IMR-90 (cell line): Measurements from ENCODE around the gene STX8. TPM values are rescaled to one million over a fixed set of nuclear protein-coding genes. Genes with fewer than 3 reads are reported as not detected.

Experiments
- ATAC-seq: fragments of 200-7000 bp; cut with Tn5 transposase; 2 replicates; pipeline ENCODE4 v1.9.1; 2020; ENCODE audit warnings: low read depth, mild to moderate bottlenecking, moderate library complexity
- BruUV-seq: library from RNA; stranded (reverse); fragments of 400-500 nt; replicated peaks from 2 replicates; lab custom pipeline; 2021; lab: Mats Ljungman, UMichigan
- CTCF ChIA-PET: fragments of 300-600 bp; formaldehyde crosslinking; extraction: SDS; loops from one replicate; lab custom pipeline; 2021; ENCODE audit warnings: antibody characterized with exemption; lab: Yijun Ruan, JAX
- POLR2A ChIA-PET: fragments of 300-600 bp; sonication (Branson Sonifier 250); formaldehyde crosslinking; loops from one replicate; lab custom pipeline; 2022; ENCODE audit warnings: antibody characterized with exemption; ENCODE audit not compliant: unreplicated experiment; lab: Charles Lee
- DNase-seq: peaks from one replicate; pipeline ENCODE4 v3.0.0; 2013
- H2AFZ ChIP-seq: replicated peaks from 2 replicates; pipeline ENCODE3; 2013; ENCODE audit warnings: low read length, mild to moderate bottlenecking; ENCODE audit not compliant: poor library complexity
- H2AK5ac ChIP-seq: 2 replicates; pipeline ENCODE4 v1.6.1; 2013; ENCODE audit warnings: low read depth, low read length, inconsistent platforms
- H2AK9ac ChIP-seq: replicated peaks from 2 replicates; pipeline ENCODE3; 2013; ENCODE audit warnings: mild to moderate bottlenecking, low read depth, low read length, moderate library complexity; ENCODE audit not compliant: poor library complexity
- H2BK120ac ChIP-seq: 2 replicates; pipeline ENCODE4 v1.6.1; 2013; ENCODE audit warnings: low read depth, low read length, inconsistent platforms
- H2BK15ac ChIP-seq: 3 replicates; pipeline ENCODE4 v1.6.1; 2013; ENCODE audit warnings: low read depth, low read length, inconsistent platforms
- H2BK20ac ChIP-seq: 2 replicates; pipeline ENCODE4 v1.6.1; 2013; ENCODE audit warnings: low read depth, mild to moderate bottlenecking, inconsistent platforms, low read length, moderate library complexity
- H2BK5ac ChIP-seq: 2 replicates; pipeline ENCODE4 v1.6.1; 2013; ENCODE audit warnings: mild to moderate bottlenecking, low read depth, low read length, inconsistent platforms; ENCODE audit not compliant: poor library complexity, severe bottlenecking
- H3K14ac ChIP-seq: replicated peaks from 2 replicates; pipeline ENCODE4 v1.6.1; 2013; ENCODE audit warnings: low read depth, low read length, inconsistent platforms
- H3K18ac ChIP-seq: 2 replicates; pipeline ENCODE4 v1.6.1; 2013; ENCODE audit warnings: low read depth, low read length, control low read depth
- H3K23ac ChIP-seq: 2 replicates; pipeline ENCODE4 v1.6.1; 2013; ENCODE audit warnings: low read depth, low read length, inconsistent platforms
- H3K27ac ChIP-seq: 2 replicates; pipeline ENCODE4 v1.5.1; 2013; ENCODE audit warnings: mild to moderate bottlenecking, control low read depth, low read length; ENCODE audit not compliant: insufficient read depth
- H3K27me3 ChIP-seq: 2 replicates; pipeline ENCODE4 v1.6.1; 2013; ENCODE audit warnings: low read length; ENCODE audit not compliant: control insufficient read depth, insufficient read depth
- H3K36me3 ChIP-seq: 2 replicates; pipeline ENCODE4 v1.6.1; 2013; ENCODE audit warnings: low read length, mixed read lengths; ENCODE audit not compliant: control insufficient read depth, insufficient read depth
- H3K4ac ChIP-seq: 2 replicates; pipeline ENCODE4 v1.6.1; 2013; ENCODE audit warnings: low read depth, low read length, inconsistent platforms
- H3K4me1 ChIP-seq: 2 replicates; pipeline ENCODE4 v1.6.1; 2013; ENCODE audit warnings: low read length, mixed read lengths; ENCODE audit not compliant: control insufficient read depth, insufficient read depth
- H3K4me2 ChIP-seq: 2 replicates; pipeline ENCODE4 v1.6.1; 2013; ENCODE audit warnings: low read depth, mild to moderate bottlenecking, control low read depth, low read length, moderate library complexity
- H3K4me3 ChIP-seq: 2 replicates; pipeline ENCODE4 v1.5.1; 2013; ENCODE audit warnings: low read depth, mild to moderate bottlenecking, control low read depth, low read length, moderate library complexity; ENCODE audit not compliant: insufficient read depth
- H3K56ac ChIP-seq: 2 replicates; pipeline ENCODE4 v1.6.1; 2013; ENCODE audit warnings: low read length, inconsistent platforms; ENCODE audit not compliant: insufficient read depth; ENCODE audit errors: extremely low read depth
- H3K79me1 ChIP-seq, 2 experiments: 2 replicates each; pipeline ENCODE4 v1.6.1; 2013; ENCODE audit warnings: low read length in 2 of 2, inconsistent platforms in 1 of 2, low read depth in 1 of 2
- H3K9ac ChIP-seq: 2 replicates; pipeline ENCODE4 v1.6.1; 2013; ENCODE audit warnings: low read depth, low read length, control low read depth
- H3K9me1 ChIP-seq: 2 replicates; pipeline ENCODE4 v1.6.1; 2013; ENCODE audit warnings: low read length, inconsistent platforms; ENCODE audit not compliant: insufficient read depth
- H3K9me3 ChIP-seq: 2 replicates; pipeline ENCODE4 v1.6.1; 2013; ENCODE audit warnings: low read length; ENCODE audit not compliant: control insufficient read depth, insufficient read depth
- H4K20me1 ChIP-seq: 2 replicates; pipeline ENCODE4 v1.6.1; 2013; ENCODE audit warnings: low read length, inconsistent platforms; ENCODE audit not compliant: insufficient read depth
- H4K5ac ChIP-seq: 2 replicates; pipeline ENCODE4 v1.6.1; 2013; ENCODE audit warnings: mild to moderate bottlenecking, low read depth, low read length, control low read depth
- H4K8ac ChIP-seq, 2 experiments: 2 replicates each; pipeline ENCODE4 v1.6.1; 2013; ENCODE audit warnings: low read depth in 2 of 2, low read length in 2 of 2, control low read depth in 1 of 2, inconsistent platforms in 1 of 2
- H4K91ac ChIP-seq: 2 replicates; pipeline ENCODE4 v1.6.1; 2013; ENCODE audit warnings: low read depth, low read length, inconsistent platforms; ENCODE audit not compliant: insufficient read depth
- CEBPB ChIP-seq: IDR thresholded peaks from 2 replicates; pipeline ENCODE4 v1.6.1; 2012; ENCODE audit warnings: low read depth, low read length, improper control_type of control experiment
- MAFK ChIP-seq: IDR thresholded peaks from 2 replicates; pipeline ENCODE4 v1.6.1; 2012; ENCODE audit warnings: low read depth, low read length, improper control_type of control experiment
- MAZ ChIP-seq: IDR thresholded peaks from 2 replicates; pipeline ENCODE4 v1.6.1; 2012; ENCODE audit warnings: low read depth, mild to moderate bottlenecking, low read length, improper control_type of control experiment, moderate library complexity, borderline replicate concordance
- MXI1 ChIP-seq: IDR thresholded peaks from 2 replicates; pipeline ENCODE4 v1.6.1; 2012; ENCODE audit warnings: low read depth, mild to moderate bottlenecking, low read length, moderate library complexity, borderline replicate concordance
- NFE2L2 ChIP-seq: fragments of 150-350 bp; IDR thresholded peaks from 2 replicates; pipeline ENCODE4 v1.6.1; 2016; ENCODE audit warnings: low read depth, mild to moderate bottlenecking, low read length
- POLR2A ChIP-seq: IDR thresholded peaks from 2 replicates; pipeline ENCODE4 v1.6.1; 2012; ENCODE audit warnings: mild to moderate bottlenecking, low read depth, low read length
- RFX5 ChIP-seq: IDR thresholded peaks from 2 replicates; pipeline ENCODE4 v1.8.0; 2012; ENCODE audit warnings: low read depth, mild to moderate bottlenecking, low read length, moderate library complexity
- WGBS, 2 experiments: methylation state at CpG; one replicate each; pipeline versions ENCODE4 v1.1.5 to v1.1.7; 2013; ENCODE audit warnings: missing lambda C conversion rate in 2 of 2; ENCODE audit not compliant: insufficient read length in 1 of 2; ENCODE audit errors: extremely low coverage in 2 of 2; 5-methylcytosine and 5-hydroxymethylcytosine counted together
- dilution Hi-C: fragments of 300-500 bp; cut with HindIII; formaldehyde crosslinking; loops from one replicate; pipeline ENCODE4 v1.14.3; 2018; ENCODE audit warnings: low sequenced_read_pairs; ENCODE audit not compliant: unreplicated experiment
- in situ Hi-C: fragments of 300-500 bp; cut with MboI; formaldehyde crosslinking; loops from 3 replicates; pipeline ENCODE4 v1.14.3; 2019; ENCODE audit warnings: low sequenced_read_pairs, inconsistent platforms, mixed read lengths
- intact Hi-C: fragments of 100-400 bp; cut with micrococcal nuclease; formaldehyde crosslinking; loops from 2 replicates; pipeline ENCODE4 v1.10.0; 2022
- polyA plus RNA-seq, 3 experiments: library from polyadenylated mRNA; depleted of rRNA; stranded (reverse); fragments of >200 nt; gene quantifications; 2 replicates each; pipeline ENCODE4 v1.2.3, GENCODE V29; 2012; ENCODE audit warnings: low replicate concordance in 1 of 3
- total RNA-seq: library from RNA; depleted of rRNA; stranded (reverse); fragments of >200 nt; gene quantifications from 2 replicates; pipeline ENCODE4 v1.2.3, GENCODE V29; 2012
- TF ChIP-seq, protein P1 (sequence below): conservative IDR thresholded peaks from 2 replicates; pipeline ENCODE4 v1.5.1; 2012; ENCODE audit warnings: mild to moderate bottlenecking, low read depth, low read length, improper control_type of control experiment
- TF ChIP-seq, protein P2 (sequence below): fragments of 150-350 bp; IDR thresholded peaks from 2 replicates; pipeline ENCODE4 v1.6.1; 2016; ENCODE audit warnings: low read depth, mild to moderate bottlenecking, low read length, moderate library complexity, borderline replicate concordance

STX8 gene
- total and polyA plus RNA-seq, 2 of the 4 experiments (the other 2 are of a cell fraction), result 26.5 to 47.0 TPM

DNA sequence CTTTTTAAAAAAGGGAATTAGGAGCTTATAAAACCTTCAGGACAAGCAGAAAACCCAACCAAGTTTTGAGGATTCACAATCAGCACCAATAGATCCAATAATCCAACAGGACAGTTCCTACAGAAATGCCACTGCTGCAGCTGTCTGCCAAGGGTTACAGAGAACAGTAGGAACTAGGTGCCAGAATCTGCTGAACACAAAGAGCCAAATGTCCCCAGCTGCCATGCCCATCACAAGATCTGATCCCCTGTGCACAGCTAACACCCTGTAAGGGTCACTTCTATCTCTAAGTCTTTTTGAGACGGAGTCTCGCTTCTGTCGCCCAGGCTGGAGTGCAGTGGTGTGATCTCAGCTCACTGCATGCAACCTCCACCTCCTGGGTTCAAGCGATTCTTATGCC is 262.3 kb downstream of the STX8 start:
- dilution Hi-C loops, result no loop called here
- no peak overlapping the region for H3K4me2 ChIP-seq

More for the DNA sequence above, 262.3 kb downstream of the STX8 start:
- no peak overlapping the region for H3K23ac ChIP-seq
- no peak overlapping the region for H3K56ac ChIP-seq
- POLR2A ChIA-PET, result no interaction called here
- H3K27me3 ChIP-seq, result no peaks in the 10 kb centered on the region
- no peak overlapping the region for H2BK20ac ChIP-seq
- H2AFZ ChIP-seq, result no peak overlapping the region
- in situ Hi-C loops (no loop called here), intact Hi-C loops (no loop called here)
- H4K8ac ChIP-seq, result no peak overlapping the region
- no peak overlapping the region for H2BK120ac ChIP-seq
- no peak overlapping the region for H4K91ac ChIP-seq
- H3K36me3 ChIP-seq, result no peaks in the 10 kb centered on the region
- no peak overlapping the region for H2AK5ac ChIP-seq
- no peak overlapping the region for H3K27ac ChIP-seq
- BruUV-seq, result no TSS peak
- WGBS, 2 experiments, result no CpG with 5 or more reads among the region's 4 CpGs
- TF ChIP-seq, protein P1, sequence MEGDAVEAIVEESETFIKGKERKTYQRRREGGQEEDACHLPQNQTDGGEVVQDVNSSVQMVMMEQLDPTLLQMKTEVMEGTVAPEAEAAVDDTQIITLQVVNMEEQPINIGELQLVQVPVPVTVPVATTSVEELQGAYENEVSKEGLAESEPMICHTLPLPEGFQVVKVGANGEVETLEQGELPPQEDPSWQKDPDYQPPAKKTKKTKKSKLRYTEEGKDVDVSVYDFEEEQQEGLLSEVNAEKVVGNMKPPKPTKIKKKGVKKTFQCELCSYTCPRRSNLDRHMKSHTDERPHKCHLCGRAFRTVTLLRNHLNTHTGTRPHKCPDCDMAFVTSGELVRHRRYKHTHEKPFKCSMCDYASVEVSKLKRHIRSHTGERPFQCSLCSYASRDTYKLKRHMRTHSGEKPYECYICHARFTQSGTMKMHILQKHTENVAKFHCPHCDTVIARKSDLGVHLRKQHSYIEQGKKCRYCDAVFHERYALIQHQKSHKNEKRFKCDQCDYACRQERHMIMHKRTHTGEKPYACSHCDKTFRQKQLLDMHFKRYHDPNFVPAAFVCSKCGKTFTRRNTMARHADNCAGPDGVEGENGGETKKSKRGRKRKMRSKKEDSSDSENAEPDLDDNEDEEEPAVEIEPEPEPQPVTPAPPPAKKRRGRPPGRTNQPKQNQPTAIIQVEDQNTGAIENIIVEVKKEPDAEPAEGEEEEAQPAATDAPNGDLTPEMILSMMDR, result no peak
- TF ChIP-seq POLR2A (no peak), RFX5 (no peak), MXI1 (no peak), NFE2L2 (no peak), MAZ (no peak), MAFK (no peak), CEBPB (no peak)
- TF ChIP-seq, protein P2, sequence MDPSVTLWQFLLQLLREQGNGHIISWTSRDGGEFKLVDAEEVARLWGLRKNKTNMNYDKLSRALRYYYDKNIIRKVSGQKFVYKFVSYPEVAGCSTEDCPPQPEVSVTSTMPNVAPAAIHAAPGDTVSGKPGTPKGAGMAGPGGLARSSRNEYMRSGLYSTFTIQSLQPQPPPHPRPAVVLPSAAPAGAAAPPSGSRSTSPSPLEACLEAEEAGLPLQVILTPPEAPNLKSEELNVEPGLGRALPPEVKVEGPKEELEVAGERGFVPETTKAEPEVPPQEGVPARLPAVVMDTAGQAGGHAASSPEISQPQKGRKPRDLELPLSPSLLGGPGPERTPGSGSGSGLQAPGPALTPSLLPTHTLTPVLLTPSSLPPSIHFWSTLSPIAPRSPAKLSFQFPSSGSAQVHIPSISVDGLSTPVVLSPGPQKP, result no peak
- no peaks in the 10 kb centered on the region for H4K20me1 ChIP-seq
- no peak overlapping the region for H3K4ac ChIP-seq
- no peak overlapping the region for H2AK9ac ChIP-seq
- H3K9me3 ChIP-seq, result no peaks in the 10 kb centered on the region
- H3K14ac ChIP-seq, result no peak overlapping the region
- no peaks in the 10 kb centered on the region for H3K79me1 ChIP-seq
- DNase-seq (no peak), ATAC-seq (no peak)
- H2BK5ac ChIP-seq, result no peak overlapping the region
- H3K4me3 ChIP-seq, result no peak overlapping the region
- no peak overlapping the region for H4K5ac ChIP-seq
- H3K18ac ChIP-seq, result no peak overlapping the region
- no peaks in the 10 kb centered on the region for H3K9me1 ChIP-seq
- no peak overlapping the region for H2BK15ac ChIP-seq
- H3K4me1 ChIP-seq, result no peaks in the 10 kb centered on the region
- CTCF ChIA-PET, result interaction anchor here (0.6 kb wide), 1 partner anchor 1417 kb away, joined by 3 read pairs; no protein-coding TSS in a partner anchor
- H3K9ac ChIP-seq, result no peak overlapping the region
